Chondrocyte (in vitro differentiated cells): ENCODE data around the gene PRRX2. TPM values are rescaled to one million over a fixed set of nuclear protein-coding genes. Genes with fewer than 3 reads are reported as not detected.

Experiments
- DNase-seq: peaks from one replicate; pipeline ENCODE4 v3.0.0; 2021; ENCODE audit warnings: mixed read lengths, low spot score
- H3K27ac Mint-ChIP-seq: one replicate; pipeline ENCODE4 v1.8.0; 2021; ENCODE audit warnings: mild to moderate bottlenecking, moderate library complexity, mixed read lengths; ENCODE audit not compliant: unreplicated experiment
- H3K27me3 Mint-ChIP-seq: 2 replicates; pipeline ENCODE4 v1.8.0; 2021; ENCODE audit warnings: low read depth, mixed read lengths
- H3K36me3 Mint-ChIP-seq: 2 replicates; pipeline ENCODE4 v1.8.0; 2021; ENCODE audit warnings: low read depth, mixed read lengths
- H3K4me1 Mint-ChIP-seq: 2 replicates; pipeline ENCODE4 v1.8.0; 2021; ENCODE audit warnings: low read depth, mild to moderate bottlenecking, mixed read lengths
- H3K4me3 Mint-ChIP-seq: one replicate; pipeline ENCODE4 v1.8.0; 2021; ENCODE audit warnings: mild to moderate bottlenecking, moderate library complexity, mixed read lengths; ENCODE audit not compliant: unreplicated experiment
- H3K9me3 Mint-ChIP-seq: 2 replicates; pipeline ENCODE4 v1.8.0; 2021; ENCODE audit warnings: low read depth, mixed read lengths
- CTCF ChIP-seq: fragments of 200-600 bp; sonication (generic); IDR thresholded peaks from 2 replicates; pipeline ENCODE4 v1.5.0; 2021; ENCODE audit warnings: antibody characterized with exemption, mild to moderate bottlenecking, moderate library complexity
- total RNA-seq: library from RNA; stranded (reverse); gene quantifications from 3 replicates; pipeline ENCODE4 v1.2.1, GENCODE V29; 2021

The PRRX2 gene
- total RNA-seq, 1 donor from 2014 or later = 5.7 TPM

- no peaks in the 10 kb centered on the region for H3K9me3 Mint-ChIP-seq
- peak within 1 kb of the TSS; percentile 58 for H3K4me3 Mint-ChIP-seq
Observed at GRCh38 chr9:129752900-129753729, 87.7 kb downstream of the PRRX2 start, which contains the start of gene PTGES. TSS of gene PTGES (minus strand) at chr9:129753042. CDS start at chr9:129753012, 30 bp downstream.

GRCh38 chr9:129755151-129755550 lies 89.7 kb downstream of the PRRX2 start:
- Mint-ChIP-seq H3K4me3 (no peak overlapping the region), H3K27ac (no peak overlapping the region), H3K9me3 (no peaks in the 10 kb centered on the region), H3K27me3 (peaks cover 11% of the 10 kb centered on the region), H3K36me3 (no peaks in the 10 kb centered on the region), H3K4me1 (peaks cover 19% of the 10 kb centered on the region)
- no peak for DNase-seq
- no peak for TF ChIP-seq CTCF

More at GRCh38 chr9:129752900-129753729, 87.7 kb downstream of the PRRX2 start, which contains the start of gene PTGES:
- TF ChIP-seq CTCF = no peak
- peaks cover 9% of the 10 kb centered on the region for H3K27me3 Mint-ChIP-seq
- H3K4me1 Mint-ChIP-seq = peaks cover 25% of the 10 kb centered on the region
- H3K36me3 Mint-ChIP-seq = no peaks in the 10 kb centered on the region
- peak within 1 kb of the TSS; percentile 12 for H3K27ac Mint-ChIP-seq
- DNase-seq = no peak

- DNase-seq = no peak
- H3K9me3 Mint-ChIP-seq = no peaks in the 10 kb centered on the region
- H3K36me3 Mint-ChIP-seq = no peaks in the 10 kb centered on the region
- TF ChIP-seq CTCF = no peak
- no peak overlapping the region for H3K27ac Mint-ChIP-seq
- H3K4me1 Mint-ChIP-seq = peaks cover 16% of the 10 kb centered on the region
- H3K27me3 Mint-ChIP-seq = peaks cover 11% of the 10 kb centered on the region
- H3K4me3 Mint-ChIP-seq = no peak overlapping the region
Observed at GRCh38 chr9:129756191-129756590, 90.7 kb downstream of the PRRX2 start.

- Mint-ChIP-seq H3K36me3 (no peaks in the 10 kb centered on the region), H3K4me3 (no peak overlapping the region), H3K27ac (no peak overlapping the region), H3K4me1 (peaks cover 21% of the 10 kb centered on the region), H3K9me3 (no peaks in the 10 kb centered on the region), H3K27me3 (peaks cover 11% of the 10 kb centered on the region)
- DNase-seq = no peak
- TF ChIP-seq CTCF = no peak
Observed at GRCh38 chr9:129757045-129757444, 91.6 kb downstream of the PRRX2 start.

GRCh38 chr9:129759319-129759718 lies 93.9 kb downstream of the PRRX2 start:
- TF ChIP-seq CTCF = no peak
- Mint-ChIP-seq H3K4me1 (peaks cover 17% of the 10 kb centered on the region), H3K36me3 (no peaks in the 10 kb centered on the region), H3K4me3 (no peak overlapping the region), H3K27ac (no peak overlapping the region), H3K27me3 (peaks cover 7% of the 10 kb centered on the region), H3K9me3 (no peaks in the 10 kb centered on the region)
- no peak for DNase-seq
